ENCODE results near the gene APCDD1L.
"Not testable (repeated sequence)": the region's sequence is repeated elsewhere in the genome, so short reads cannot be mapped to it uniquely, and the experiment has no call there.

APCDD1L gene

DNA sequence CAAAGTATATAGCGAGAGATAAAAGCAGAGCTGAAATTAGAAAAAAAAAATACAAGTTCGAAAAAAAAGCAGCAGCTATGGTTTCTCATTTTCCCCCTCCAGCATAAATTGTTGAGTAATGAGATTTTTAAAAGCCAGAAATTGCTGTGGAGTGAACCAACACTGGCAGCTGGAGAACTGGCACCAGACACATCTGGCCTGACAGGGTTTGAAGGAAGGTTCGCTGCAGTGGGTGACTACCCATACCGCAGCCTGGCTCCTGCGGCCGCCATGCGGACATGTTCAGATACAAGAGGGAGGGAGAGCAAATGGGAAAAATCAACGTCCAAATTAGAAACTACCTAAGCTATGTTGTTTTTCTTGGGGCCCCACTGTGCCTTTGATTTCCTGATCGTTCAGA is 3.3 kb downstream of the APCDD1L start:
- no peaks in the 10 kb centered on the region for H3K36me3 ChIP-seq (ENCODE audit: control insufficient read depth, insufficient read depth, low read length)
- no peak overlapping the region for H3K27ac ChIP-seq
- H3K79me2 ChIP-seq = no peaks in the 10 kb centered on the region
- H3K27me3 ChIP-seq (ENCODE audit: control insufficient read depth, insufficient read depth, low read length) = no peaks in the 10 kb centered on the region
- no peak overlapping the region for H3K4me3 ChIP-seq (ENCODE audit: low read depth, low read length)
- no peak overlapping the region for H2AFZ ChIP-seq
- no peak overlapping the region for H3K4me2 ChIP-seq (ENCODE audit: low read length)
- H3K9ac ChIP-seq = no peak overlapping the region
- H3K9me3 ChIP-seq (ENCODE audit: control insufficient read depth, low read length) = no peaks in the 10 kb centered on the region
- TF ChIP-seq, protein P1, sequence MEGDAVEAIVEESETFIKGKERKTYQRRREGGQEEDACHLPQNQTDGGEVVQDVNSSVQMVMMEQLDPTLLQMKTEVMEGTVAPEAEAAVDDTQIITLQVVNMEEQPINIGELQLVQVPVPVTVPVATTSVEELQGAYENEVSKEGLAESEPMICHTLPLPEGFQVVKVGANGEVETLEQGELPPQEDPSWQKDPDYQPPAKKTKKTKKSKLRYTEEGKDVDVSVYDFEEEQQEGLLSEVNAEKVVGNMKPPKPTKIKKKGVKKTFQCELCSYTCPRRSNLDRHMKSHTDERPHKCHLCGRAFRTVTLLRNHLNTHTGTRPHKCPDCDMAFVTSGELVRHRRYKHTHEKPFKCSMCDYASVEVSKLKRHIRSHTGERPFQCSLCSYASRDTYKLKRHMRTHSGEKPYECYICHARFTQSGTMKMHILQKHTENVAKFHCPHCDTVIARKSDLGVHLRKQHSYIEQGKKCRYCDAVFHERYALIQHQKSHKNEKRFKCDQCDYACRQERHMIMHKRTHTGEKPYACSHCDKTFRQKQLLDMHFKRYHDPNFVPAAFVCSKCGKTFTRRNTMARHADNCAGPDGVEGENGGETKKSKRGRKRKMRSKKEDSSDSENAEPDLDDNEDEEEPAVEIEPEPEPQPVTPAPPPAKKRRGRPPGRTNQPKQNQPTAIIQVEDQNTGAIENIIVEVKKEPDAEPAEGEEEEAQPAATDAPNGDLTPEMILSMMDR (IDR thresholded peaks at IDR 0.05) = no peak
- no peaks in the 10 kb centered on the region for H3K4me1 ChIP-seq

DNA sequence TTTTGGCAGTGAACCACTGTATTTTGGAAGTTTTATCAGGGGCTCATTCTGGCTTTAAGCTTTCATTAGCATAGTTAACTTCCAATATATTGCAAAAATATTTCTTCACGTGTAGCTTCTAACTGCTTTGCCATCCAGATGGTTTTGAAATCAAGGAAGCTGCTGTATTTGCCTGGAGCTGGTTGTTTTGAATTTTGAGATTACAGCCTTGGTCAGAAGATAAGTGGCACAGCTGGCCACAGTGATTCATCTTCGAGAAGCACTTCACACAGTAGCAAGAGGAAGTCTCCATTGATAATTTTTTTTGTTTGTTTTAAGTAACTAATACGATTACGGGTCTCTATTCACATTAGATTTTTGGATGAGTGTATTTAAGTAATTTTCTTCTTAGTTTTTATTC is 3.8 kb downstream of the APCDD1L start:
- Histone ChIP-seq H3K9ac (no peak overlapping the region), H3K4me3 (ENCODE audit: low read depth, low read length) (no peak overlapping the region), H3K27me3 (ENCODE audit: control insufficient read depth, insufficient read depth, low read length) (no peaks in the 10 kb centered on the region), H3K79me2 (no peaks in the 10 kb centered on the region), H3K36me3 (ENCODE audit: control insufficient read depth, insufficient read depth, low read length) (no peaks in the 10 kb centered on the region), H2AFZ (no peak overlapping the region), H3K4me1 (no peaks in the 10 kb centered on the region), H3K27ac (no peak overlapping the region), H3K4me2 (ENCODE audit: low read length) (no peak overlapping the region), H3K9me3 (ENCODE audit: control insufficient read depth, low read length) (no peaks in the 10 kb centered on the region)
- TF ChIP-seq, protein P1 (IDR thresholded peaks at IDR 0.05) = no peak

DNA sequence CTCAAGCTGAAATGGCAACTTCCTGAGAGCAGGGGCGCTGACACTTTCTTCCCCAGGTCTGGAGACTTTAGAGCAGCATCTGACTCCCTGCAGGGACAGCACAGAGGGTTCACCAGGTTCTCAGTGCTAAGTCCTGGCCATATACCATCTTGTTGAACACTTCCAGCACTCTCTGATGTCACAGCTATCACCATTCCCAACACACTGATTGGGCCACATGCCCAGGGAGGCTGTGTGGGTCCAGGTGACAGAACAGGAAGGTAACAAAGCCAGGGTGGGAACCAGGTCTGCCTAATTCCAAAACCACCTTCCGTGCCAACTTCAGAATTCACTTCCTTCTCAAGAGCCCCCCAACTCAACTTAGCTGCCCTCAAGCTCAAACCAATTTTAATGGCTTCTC is 4.3 kb downstream of the APCDD1L start:
- Histone ChIP-seq H2AFZ (no peak overlapping the region), H3K9me3 (ENCODE audit: control insufficient read depth, low read length) (no peaks in the 10 kb centered on the region), H3K36me3 (ENCODE audit: control insufficient read depth, insufficient read depth, low read length) (no peaks in the 10 kb centered on the region), H3K9ac (no peak overlapping the region), H3K27me3 (ENCODE audit: control insufficient read depth, insufficient read depth, low read length) (no peaks in the 10 kb centered on the region), H3K79me2 (no peaks in the 10 kb centered on the region), H3K4me3 (ENCODE audit: low read depth, low read length) (no peak overlapping the region), H3K4me1 (no peaks in the 10 kb centered on the region), H3K4me2 (ENCODE audit: low read length) (no peak overlapping the region), H3K27ac (no peak overlapping the region)
- TF ChIP-seq, protein P1 (IDR thresholded peaks at IDR 0.05) = no peak

DNA sequence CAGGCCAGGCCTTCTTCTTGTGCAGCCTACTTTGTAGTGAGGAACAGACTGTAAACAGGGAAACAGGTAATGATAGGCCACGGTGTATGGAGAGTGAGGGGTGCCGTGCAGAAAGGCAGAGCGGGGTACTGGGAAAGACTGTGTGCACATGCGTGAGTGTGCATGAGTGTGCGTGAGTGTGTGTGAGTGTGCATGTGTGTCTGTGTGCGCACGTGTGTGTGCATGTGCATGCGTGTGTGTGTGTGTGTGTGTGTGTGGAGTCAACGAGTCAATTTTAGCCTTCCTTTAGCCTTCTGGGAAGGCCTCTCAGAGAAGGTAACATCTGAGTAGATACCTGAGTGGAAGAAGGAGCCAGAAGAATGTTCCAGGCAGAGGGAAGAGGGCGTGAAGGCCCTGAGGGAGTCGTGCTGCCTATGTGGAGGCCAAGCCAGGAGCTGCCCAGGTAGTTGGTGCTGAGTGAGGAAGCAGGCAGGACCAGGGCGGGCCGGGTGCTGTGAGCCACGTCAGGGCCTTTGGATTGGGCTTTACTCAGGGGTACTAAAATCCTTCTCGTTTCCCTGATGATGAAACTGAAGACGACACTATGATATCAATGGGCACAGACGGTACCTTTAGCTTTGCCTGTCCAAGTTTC is 6.3 kb downstream of the APCDD1L start:
- Histone ChIP-seq H3K9ac (no peak overlapping the region), H3K79me2 (no peaks in the 10 kb centered on the region), H3K4me3 (ENCODE audit: low read depth, low read length) (no peak overlapping the region), H3K27ac (no peak overlapping the region), H3K9me3 (ENCODE audit: control insufficient read depth, low read length) (no peaks in the 10 kb centered on the region), H2AFZ (no peak overlapping the region), H3K27me3 (ENCODE audit: control insufficient read depth, insufficient read depth, low read length) (no peaks in the 10 kb centered on the region), H3K4me2 (ENCODE audit: low read length) (no peak overlapping the region), H3K36me3 (ENCODE audit: control insufficient read depth, insufficient read depth, low read length) (no peaks in the 10 kb centered on the region), H3K4me1 (no peaks in the 10 kb centered on the region)
- TF ChIP-seq, protein P1 (IDR thresholded peaks at IDR 0.05) = no peak

DNA sequence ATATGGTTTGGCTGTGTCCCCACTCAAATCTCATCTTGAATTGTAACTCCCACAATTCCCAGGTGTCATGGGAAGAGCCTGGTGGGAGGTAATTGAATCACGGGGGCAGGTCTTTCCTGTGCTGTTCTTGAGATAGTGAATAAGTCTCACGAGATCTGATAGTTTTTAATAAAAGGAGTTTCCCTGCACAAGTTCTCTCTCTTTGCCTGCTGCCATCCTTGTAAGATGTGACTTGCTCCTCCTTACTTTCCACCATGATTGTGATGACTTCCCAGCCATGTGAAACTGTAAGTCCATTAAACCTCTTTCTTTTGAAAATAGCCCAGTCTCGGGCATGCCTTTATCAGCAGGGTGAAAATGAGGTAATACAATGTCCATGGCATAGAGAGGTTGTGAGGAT is 8.2 kb downstream of the APCDD1L start:
- H3K9ac ChIP-seq; H3K79me2 ChIP-seq; H3K9me3 ChIP-seq (ENCODE audit: control insufficient read depth, low read length); H3K4me2 ChIP-seq (ENCODE audit: low read length); H3K36me3 ChIP-seq (ENCODE audit: control insufficient read depth, insufficient read depth, low read length); H3K4me3 ChIP-seq (ENCODE audit: low read depth, low read length); H3K27me3 ChIP-seq (ENCODE audit: control insufficient read depth, insufficient read depth, low read length); H3K4me1 ChIP-seq; H3K27ac ChIP-seq; H2AFZ ChIP-seq: not testable (repeated sequence)
